Measurements from ENCODE around the gene CPA4.

CPA4 gene

DNA sequence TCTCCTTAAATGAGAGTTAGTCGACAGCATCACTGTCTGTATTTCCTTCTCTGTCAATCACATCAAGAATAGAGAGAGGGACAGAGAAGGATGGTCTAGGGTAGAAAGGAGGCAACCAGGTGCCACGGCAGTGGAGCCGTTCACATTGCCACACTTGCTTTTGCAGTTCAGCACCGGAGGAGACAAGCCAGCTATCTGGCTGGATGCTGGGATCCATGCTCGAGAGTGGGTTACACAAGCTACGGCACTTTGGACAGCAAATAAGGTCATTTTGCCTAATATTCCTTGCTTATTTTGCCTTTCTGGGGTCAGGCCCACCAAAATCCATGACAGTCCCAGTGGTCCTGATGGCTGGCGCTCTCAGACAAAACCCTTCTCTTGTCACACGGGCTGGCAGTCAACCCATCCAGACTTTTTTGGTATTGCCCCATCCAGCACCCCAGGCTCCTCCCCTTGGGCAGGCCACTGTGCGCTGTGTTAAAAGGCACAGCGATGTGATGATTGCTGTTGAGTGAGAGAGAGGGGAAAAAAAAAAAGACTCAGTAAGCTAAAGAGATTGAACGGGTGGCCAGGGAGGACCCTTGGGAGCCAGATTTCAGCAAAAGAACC is 17.9 kb upstream of the CPA4 start:
- no peak for DNase-seq (ENCODE audit: low read depth in 2 of 2)

DNA sequence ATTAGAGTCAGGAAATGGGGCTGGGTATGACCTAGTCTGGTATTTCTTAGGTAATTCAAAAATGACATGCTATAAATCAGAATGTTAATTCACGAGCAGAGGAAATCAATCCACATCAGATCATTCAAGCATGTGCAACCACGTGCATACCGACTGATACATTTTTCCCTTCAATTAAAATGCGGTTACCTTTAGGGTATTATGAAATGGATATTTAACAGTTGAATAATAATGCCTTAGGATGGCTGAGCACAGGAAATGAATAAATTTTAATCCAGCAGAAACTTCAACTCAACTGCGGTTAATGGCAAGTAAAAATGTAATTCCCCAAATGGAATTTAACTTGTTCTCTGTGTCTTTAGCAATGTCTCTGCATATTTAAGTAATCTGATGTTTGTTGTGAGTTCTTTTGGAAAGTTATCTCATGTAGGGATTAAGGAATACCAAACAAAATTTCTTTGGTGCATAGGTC is 17.1 kb upstream of the CPA4 start:
- no peak for DNase-seq (ENCODE audit: low read depth in 2 of 2)

DNA sequence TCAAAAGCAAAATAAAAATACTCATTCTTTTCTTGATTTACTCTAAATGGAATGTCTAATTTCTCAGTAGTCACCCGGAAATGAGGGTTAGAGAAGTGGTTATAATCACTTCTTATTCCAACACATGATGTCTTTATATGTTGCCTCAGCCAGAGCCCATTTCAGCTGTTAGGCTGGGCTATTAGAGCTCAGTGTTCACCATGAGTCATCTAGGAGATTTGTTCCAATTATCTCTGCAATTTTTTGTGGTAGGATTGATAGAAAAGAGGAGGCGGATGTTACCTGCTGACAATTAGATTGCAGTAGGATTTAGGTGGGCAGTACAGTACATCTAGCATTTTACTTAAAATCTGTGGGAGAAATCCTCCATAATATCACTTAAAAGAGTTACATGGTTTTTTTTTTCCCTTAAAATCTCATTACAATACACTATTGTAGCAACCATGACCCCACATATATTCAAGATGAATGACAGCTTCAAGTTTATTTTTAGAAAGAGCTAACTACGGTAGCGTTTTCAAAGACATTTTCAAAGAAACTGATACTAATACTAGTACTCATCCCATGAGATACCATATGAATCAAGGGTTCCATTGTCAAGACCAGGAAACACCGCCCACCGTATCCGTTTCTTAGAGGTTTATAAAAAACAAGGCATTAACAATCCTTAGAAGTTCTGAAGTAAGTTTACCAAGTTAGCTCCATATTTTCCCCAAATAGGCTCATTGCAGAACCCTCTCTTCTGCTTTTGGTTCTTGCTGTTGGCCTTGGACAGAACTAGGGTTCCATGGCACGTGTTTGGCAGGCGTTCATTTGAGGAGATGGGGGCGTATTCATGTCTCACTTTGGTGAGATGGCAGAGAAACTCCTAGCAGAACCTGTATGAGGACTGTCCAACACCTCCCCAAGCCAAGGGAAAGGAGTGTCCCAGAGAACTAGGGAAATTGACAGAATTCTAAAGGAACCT is 15.9 kb upstream of the CPA4 start:
- DNase-seq (ENCODE audit: low read depth in 2 of 2) = peak; percentile 21 to 32

DNA sequence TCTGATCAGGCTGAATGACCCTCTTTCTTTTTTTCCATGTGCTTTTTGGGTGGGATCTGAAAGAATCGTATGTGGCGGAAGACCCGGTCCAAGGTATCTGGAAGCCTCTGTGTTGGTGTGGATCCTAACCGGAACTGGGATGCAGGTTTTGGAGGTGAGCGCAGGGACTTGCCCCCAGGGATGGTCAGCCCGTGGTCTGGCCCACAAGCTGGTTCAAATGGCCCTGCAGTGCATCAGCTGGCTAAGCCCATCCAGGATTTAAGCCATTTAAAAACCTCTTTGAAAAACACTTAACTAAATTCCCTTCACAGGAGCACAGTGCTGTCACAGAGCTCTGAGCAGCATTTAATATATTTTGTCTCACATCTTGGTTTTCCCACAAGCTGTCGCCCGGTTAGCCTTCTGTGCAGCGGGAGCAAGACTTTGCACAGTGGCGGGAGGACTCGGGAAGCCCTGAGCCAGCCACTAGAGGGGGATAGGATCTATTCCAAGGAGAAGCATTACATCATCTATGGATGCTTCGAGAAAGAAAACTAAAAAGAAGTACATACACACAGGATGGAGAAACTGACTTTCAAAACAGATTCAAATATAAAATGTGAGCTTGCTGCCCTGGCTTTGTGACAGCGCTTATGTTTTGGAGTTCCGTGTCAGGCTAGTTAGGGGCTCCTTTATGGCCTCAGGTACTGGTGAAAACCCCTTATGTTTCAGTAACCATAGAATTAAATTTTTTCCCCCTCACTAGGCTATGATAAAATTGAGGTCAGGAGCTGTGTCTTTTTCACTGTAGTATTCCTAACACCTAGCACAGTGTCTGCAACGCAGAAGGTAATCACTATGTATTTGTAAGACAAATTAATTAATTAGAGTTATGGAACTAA is 15.0 kb upstream of the CPA4 start:
- DNase-seq (ENCODE audit: low read depth in 2 of 2) = no peak

DNA sequence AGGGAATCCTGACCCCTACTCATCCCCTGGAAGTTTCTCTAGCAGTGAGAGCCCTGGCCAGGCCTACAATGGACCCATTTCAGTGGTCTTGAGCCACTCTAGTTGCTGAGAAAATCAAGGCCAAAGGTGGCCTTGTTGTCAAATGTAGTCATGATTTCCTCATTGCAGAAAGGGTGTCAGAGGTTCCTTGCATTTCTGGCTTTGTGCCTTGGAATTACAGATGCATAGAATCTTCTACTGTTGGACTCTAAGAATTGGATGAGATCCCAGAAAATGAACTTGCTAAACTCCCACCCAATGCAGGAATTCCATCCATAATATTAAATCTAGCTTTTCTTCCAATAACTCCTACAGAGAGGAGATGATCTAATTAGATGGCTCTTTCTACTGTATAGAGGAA is 14.1 kb upstream of the CPA4 start:
- no peak for DNase-seq (ENCODE audit: low read depth in 2 of 2)

DNA sequence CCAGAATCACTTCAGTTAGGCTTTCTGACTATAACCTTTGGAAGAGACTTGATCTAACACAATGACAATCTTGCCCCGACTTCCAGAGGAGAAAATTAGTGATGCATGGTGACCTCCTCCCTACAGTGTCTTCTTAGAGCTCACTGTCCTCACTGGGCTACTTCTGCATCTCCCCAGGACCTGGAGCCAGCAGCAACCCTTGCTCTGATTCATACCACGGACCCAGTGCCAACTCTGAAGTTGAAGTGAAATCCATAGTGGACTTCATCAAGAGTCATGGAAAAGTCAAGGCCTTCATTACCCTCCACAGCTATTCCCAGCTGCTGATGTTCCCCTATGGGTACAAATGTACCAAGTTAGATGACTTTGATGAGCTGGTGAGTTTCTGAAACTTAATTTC is 13.7 kb upstream of the CPA4 start:
- no peak for DNase-seq (ENCODE audit: low read depth in 2 of 2)

DNA sequence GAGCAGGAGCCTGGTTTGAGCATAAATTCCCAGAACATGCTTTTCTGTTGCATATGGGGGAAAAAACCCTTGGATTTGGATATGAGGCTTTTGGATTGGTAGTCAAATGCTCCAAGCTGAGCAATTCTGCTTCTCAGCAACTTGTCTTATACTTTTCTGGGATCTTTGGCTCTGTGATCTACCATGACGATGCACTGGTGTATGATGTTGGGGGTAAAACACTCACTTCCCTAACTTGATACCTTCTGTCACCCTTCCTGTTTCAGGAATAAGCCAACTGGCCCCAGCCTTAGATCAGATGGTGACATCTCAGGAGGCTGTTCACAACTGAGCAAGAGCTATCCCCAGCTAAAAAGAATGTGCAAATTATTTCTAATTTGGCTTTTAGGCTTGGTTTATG is 13.1 kb upstream of the CPA4 start:
- no peak for DNase-seq (ENCODE audit: low read depth in 2 of 2)

DNA sequence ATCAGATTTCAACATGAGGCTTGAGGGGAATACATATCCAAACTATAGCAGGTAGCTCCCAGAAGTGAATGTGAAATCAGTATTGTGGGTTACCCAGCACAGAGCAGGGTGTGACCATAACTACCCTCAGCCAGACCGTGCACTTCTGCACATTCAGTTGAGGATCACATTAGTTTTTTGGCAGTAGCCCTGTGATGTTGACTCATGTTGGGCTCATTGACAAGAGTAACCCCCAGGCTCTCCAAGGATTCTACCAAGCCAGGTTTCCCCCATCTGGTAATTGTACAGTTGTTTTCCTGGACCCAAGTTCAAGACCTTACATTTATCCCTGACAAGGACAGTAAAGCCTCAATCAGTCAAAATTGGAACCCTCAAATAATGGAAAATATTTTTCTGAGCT is 11.7 kb upstream of the CPA4 start:
- no peak for DNase-seq (ENCODE audit: low read depth in 2 of 2)

DNA sequence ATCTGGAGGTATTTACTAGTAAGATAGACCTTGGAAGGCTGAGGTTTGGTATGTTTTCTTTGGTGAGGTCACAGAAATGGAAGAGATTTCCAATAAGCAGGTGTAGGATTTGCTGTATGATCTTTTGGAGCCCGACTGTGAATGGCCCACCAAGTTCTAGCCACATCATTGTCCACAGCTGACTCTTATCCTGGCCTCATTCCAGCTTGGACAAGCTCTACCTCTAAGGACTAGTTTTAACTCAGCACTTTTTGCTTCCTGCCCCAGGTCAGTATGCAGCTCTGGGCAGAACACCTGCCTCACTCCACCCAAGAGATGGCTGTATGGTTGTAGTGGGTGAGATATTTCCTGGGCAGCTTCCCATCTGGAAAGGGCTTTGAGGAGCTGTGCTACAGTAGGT is 6.1 kb upstream of the CPA4 start:
- no peak for DNase-seq (ENCODE audit: low read depth in 2 of 2)

DNA sequence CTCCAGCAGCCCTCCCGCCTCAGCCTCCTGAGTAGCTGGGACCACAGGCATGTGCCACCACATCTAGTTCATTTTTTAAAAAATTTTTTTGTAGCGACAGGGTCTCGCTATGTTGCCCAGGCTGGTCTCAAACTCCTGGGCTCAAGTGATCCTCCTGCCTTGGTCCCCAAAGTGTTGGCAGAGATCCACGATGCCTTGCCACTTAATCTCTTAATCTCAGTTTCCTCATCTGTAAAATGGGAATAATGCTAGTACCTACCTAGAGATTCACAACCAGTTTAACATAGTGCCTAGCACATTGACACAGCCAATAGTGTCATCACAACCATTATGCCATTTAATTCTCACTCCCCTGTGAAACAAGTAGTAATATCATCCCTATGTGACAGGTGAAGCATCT is 4.8 kb upstream of the CPA4 start:
- DNase-seq (ENCODE audit: low read depth in 2 of 2) = no peak

DNA sequence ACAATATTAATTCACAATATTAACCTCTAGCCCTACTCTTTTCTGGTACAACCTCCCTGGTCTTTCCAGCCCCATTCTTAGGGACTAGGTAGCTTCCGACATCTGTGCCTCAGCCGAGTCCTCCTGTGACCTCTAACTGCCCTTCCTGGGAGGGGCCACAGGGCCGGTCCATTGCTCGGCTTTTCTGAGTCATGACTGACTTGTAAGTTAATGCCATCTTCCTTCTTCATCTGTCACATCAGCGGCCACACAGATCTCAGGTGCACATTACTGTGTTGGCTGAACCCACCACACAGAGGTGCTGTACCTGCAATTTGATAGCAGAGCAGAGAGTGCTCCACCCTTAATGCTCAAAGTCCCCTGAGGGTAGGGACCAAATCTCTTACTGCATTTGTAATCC is 4.1 kb upstream of the CPA4 start:
- no peak for DNase-seq (ENCODE audit: low read depth in 2 of 2)

DNA sequence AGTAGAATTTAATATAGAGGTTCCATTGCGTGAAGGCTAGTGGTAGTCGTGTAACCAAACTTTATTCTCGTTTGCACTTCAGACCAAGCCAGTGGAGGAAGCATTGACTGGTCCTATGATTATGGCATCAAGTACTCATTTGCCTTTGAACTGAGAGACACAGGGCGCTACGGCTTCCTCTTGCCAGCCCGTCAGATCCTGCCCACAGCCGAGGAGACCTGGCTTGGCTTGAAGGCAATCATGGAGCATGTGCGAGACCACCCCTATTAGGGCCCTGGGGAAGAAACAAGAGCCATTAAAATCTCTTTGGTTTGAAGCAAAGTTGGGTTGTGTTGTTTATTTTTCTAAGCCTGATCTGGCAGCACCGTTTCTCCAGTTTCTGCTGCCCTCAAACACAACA is 3.5 kb upstream of the CPA4 start:
- no peak for DNase-seq (ENCODE audit: low read depth in 2 of 2)

DNA sequence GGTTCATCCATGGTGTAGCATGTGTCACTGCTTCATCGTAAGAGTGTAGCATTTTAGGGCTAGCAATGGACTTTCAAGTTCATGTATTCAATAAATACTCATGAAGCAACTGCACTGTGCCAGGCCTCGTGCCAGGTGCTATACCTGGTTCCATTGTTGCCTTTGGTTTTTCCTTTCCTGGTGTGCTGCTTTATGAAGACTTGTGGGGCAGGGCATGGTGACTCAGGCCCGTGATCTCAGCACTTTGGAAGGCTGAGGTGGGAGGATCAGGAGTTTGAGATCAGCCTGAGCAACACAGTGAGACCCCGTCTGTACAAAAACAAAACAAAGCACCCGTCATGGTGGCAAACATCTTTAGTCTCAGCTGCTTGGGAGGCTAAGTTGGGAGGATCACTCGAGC is 2.2 kb upstream of the CPA4 start:
- no peak for DNase-seq (ENCODE audit: low read depth in 2 of 2)

DNA sequence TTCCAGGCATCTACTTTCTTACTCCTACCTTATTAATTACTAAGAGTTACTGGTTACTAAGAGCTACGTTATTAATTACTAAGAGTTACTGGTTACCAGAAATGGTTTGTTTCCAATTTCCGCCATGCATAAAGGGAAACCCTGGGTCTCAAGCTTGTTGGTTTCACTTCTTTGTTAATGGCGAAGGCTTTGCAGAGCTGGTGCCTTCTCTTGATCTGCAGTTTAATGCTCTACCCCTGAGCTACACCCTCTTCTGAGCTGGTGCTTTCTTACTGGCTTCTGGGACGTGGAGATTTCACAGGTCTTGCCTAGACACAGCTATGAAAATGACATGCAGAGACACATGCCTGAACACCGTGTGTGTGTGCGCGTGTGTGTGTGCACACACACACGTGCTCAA is 560 bp downstream of the CPA4 start:
- DNase-seq (ENCODE audit: low read depth in 2 of 2) = no peak

DNA sequence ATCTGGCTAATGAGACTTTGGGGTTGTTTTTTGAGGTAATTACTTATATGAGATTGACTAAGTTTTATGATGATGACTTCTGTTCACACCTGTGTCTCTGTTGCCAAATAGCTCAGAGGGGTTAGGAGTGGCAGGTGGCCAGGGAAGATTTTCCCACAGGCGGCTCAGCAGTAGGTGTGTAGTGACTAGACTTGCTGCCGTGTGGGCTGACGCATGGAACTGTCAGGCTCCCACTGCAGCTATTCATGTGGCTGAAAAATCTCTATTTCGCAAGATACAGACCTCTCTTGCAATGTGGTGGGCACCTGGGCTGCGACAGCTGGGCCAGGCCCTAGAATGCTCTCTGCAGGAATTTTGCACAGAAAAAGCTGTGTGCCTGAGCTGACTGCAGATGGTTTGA is 1.4 kb downstream of the CPA4 start:
- no peak for DNase-seq (ENCODE audit: low read depth in 2 of 2)

DNA sequence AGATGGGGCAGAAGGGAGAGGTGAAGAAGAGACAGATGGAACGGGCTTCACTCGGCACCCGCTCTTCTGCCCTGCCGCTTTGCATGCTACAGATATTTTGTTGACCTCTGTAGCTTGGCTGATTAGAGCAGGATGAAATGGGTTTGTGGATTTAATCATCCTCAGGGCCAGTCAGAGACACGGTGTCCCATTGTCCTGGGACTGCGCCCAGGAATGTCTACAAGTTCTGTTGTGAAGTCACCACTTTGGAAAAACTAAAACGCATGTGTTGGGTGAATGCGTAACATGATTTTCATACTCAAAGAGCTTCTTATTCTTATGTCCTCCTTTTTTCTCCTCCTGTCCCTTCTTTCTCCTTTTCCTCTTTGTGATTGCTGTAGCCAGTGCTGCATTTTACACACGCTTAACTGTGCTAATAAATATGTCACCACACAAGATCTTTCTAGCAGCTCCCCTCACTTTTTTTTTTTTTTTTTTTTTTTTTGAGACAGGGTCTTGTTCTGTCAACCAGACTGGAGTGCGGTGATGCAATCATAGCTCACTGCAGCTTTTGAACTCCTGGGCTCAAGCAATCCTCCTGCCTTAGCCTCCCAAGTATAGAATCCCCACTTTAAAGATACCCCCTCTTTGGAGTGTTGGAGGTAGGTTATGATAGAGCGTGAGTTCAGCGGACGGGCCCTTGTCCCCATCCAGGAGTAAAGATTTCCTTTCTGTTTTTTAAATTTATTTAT is 3.4 kb downstream of the CPA4 start:
- DNase-seq (ENCODE audit: low read depth in 2 of 2) = no peak

DNA sequence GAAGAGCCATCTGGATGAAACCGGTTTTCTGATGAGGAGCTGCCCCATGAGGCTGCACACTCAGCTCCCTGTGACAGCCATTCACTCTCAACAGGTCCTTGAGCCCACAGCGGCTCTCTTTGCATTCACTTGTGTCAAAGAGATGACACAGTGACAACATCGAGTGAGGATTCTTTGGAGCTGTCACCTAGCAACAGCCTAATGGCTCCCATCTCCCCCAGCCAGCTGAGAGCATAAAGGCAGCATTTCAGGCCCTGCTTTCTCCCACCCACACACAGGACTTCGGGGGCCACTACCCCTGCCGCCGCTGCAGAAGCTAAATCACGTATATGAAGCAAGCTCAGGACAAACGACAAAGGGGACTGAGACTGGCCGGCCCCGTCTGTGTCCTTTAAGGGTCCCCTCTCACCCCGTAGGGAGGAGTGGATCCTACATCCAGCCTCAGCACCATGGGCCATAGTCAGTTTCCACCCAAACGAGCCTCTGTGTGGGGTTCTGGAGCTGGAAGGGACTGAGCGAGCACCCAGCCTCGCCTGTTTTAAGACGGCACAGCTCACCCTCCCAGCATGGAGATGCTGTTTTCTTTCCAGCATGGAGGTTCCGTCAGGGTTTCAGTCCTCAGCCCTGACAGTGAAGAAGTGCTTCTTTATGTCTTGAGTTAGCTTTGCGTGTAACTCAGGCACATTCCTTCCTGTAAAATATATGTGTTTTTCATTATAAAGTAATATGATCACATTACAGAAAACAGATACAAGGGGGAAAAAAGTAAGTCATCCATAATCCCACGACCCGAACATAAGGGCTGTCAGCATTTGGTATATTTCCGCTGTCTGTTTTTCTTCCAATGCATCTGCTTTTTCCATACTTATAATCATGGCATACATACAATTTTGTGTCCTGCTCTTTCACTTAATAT is 4.9 kb downstream of the CPA4 start:
- no peak for DNase-seq (ENCODE audit: low read depth in 2 of 2)

DNA sequence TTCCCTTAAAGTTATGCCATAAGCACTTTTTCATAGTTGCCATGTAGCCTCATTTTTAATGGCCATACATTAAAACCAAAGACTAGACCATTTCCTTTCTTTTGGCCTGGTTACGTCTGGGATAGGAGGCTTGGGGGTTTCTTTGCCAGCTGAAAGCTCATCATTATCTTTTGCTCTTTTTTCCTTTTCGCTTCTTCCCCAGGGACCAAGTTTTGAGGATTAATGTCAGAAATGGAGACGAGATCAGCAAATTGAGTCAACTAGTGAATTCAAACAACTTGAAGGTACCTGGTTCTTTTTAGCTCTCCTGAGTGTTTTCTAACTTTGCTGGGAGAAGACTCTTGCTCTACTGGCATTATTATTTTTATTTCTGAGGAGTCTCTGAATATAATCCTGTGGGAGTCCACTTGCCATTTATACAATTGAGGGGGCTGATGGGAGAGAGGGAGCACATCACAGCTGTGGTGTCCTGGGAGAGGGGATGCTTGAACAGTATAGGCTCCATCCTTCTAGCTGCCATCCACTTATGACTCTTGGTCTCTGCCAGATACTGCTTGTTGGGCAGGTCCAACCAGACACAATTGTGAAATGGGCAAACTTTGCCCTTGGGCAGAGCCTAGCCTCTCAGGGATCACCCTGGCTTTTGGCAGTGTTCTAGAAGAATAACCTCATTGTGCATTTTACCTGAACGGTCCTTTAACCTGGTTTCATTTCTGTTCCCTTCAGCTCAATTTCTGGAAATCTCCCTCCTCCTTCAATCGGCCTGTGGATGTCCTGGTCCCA is 5.8 kb downstream of the CPA4 start:
- DNase-seq (ENCODE audit: low read depth in 2 of 2) = no peak

DNA sequence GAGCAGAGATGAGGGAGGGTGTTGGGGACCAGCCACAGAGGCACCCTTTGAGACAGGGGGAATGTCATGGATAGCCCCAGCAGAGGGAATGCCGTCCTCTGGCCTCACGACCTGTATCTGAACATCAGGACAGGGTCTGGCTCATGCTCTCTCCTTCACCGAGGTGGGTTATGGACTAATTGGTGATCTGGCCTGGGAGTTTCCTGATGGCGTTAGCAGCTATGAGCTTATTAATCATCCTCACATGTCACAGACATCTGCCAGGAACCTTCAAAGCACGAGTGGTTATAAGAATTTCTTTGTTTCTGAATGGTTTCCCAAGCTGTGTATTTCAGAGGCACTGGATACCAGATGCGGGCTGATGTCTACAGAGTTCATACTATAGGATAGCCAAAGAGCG is 6.9 kb downstream of the CPA4 start:
- DNase-seq (ENCODE audit: low read depth in 2 of 2) = no peak

DNA sequence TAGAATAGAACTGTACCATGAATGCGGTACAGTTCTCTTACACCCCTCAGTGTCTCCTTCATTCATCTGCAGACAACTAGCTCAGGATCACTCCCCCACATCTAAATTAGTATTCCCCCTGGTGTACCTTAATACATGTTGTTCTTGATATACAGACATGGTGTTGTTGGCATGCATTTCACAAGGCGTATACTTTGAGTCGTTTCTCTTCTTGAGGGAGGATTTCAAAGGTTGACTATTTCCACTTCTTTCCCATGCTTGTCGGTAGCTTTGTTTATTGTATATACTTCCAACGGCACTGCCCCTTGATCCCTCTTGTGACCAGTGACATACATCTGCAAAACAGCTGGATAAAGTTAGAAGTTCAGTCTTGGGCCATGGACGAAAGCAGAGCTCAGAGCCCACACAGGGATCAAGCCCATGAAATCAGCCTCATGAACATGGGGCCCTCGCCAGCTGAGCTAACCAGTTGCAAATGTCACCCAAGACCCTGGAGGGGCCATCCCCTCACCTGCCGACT is 8.6 kb downstream of the CPA4 start:
- DNase-seq (ENCODE audit: low read depth in 2 of 2) = no peak
